GM19395 (cell line): ENCODE measurements around the gene CHPF2.

Experiments used
- ATAC-seq: cut with Tn5 transposase; IDR thresholded peaks from one replicate; pipeline ENCODE4 v1.9.1; 2021; ENCODE audit warnings: mild to moderate bottlenecking, moderate library complexity; ENCODE audit not compliant: unreplicated experiment

The CHPF2 gene

GRCh38 chr7:151245360-151246101 lies 13.2 kb downstream of the CHPF2 start:
- ATAC-seq: no peak

DNA sequence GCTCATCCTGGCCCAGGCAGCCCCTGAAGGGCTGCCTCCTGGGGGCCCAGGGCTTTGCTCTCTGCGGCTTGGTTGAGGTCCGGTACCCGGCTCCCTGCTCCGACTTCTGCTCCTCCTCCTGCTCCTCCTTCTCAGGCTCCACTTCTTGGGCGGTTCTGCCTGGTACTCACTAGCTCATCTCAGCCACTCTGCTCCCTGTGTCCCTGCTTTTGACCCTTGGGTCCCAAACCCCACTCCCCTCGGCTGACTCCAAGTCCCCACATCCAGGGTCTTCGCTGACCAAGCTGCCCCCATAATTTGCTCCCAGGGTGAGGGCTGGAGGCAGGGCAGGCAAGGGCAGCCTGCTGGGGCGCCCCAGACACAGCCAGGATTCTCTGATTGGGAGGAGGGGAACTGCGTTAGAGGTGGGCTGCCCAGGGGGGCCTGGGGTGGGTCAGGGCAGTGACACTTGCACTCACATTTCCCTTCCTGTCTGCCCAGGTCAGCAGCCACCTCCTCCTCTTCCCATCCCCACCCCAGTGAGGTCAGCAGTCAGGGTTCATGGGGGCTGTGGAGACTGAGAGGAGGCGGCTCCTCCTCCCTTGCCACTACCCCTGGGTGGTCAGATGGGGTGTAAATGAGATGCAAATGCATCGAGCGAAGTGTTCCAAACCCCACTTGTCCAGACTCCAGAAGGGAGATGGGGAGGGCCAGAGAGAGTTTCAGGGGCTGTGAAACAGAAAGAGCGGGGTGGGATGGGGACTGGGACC lies 14.0 kb downstream of the CHPF2 start:
- ATAC-seq: no peak

DNA sequence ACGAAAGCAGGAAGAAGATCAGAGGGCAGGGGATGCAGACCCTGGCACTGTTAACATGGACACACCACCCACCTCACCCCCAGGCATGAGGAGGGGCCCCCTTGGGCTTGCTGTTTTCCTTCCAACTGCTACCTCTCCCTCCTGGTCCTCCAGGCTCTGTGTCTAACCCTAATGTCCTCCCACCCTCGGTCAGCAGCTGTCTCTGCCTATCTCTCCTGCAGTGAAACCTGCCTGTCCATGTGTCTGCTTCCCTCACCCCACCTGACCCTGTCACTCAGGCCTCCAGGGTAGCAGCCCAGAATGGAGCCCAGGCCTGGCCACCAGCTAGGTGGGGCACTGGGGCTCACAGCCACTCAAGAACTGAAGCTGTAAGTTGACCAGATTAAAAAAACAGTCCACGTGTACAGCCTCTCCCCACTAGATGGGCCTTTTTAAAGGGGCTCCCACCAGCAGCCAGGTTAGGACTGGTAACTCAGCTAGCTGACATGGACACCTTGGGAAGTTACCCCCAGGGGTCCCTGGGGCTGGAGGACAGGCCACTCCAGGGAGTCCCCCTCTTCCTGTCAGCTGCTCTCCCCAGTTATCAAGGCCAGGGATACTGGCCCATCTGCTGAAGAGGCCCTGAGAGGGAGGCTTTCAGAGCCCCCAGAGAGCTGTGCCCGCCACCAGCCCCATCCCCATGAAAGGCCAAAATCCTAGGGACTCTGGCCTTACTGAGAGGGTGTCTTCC lies 14.7 kb downstream of the CHPF2 start:
- ATAC-seq: no peak

- no peak for ATAC-seq
Observed at GRCh38 chr7:151247611-151248345, 15.5 kb downstream of the CHPF2 start.

DNA sequence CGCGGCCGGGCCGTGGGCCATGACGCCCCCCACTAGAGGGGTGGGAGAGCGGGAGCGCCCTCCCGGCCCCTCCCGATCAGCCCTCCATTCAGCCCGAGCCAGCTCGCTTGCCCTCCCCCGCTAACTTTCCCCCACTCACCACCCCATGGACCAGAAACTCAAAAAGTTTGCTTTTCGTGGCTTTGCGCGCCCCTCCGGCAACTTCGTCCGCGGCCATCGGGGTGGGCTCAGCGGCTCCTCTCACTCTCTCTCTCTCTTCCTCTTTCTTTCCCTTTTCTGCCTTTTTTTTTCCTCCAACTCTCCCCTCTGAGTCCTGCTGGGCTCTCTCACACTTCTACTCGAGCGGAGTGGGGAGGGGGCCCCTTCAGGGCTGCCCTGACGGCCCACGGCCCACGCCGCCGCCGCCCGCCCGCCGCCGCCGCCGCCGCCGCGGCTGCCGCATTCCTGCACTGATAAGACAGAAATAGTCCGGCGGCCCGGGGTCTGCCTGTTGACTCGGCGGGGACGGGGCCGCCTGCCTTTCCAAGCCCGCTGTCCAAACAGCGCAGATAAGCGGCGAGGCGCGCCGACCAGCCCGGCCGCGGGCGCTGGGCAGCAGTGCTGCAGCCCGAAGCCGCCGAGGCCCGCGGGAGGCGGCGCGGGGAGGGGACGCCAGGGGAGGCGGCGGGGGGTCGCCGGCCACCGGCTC lies 16.2 kb downstream of the CHPF2 start, which contains the start of gene SMARCD3:
TSS of gene SMARCD3 (minus strand) at position 349 of the 688 bp plus-strand sequence. CDS start at position 217, 132 bp downstream.
- ATAC-seq: no peak

GRCh38 chr7:151249034-151249731 lies 16.9 kb downstream of the CHPF2 start:
- no peak for ATAC-seq

DNA sequence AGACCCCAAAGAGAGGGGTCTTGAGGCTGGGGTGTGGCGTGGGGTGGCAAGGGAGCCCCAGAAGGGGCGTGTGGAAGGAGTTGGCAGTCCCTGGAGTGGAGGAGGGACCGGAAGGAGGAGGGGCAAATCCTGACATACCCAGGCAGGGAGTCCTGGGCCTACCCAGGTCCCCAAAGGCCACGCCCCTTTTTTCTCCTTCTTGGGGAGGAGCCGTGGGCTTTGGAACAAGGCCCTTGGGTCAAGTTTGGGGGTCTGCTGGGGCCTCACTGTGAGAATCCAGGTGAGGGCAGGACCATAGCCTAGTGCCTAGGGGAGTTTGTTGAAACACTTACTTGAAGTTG lies 17.4 kb downstream of the CHPF2 start:
- no peak for ATAC-seq

DNA sequence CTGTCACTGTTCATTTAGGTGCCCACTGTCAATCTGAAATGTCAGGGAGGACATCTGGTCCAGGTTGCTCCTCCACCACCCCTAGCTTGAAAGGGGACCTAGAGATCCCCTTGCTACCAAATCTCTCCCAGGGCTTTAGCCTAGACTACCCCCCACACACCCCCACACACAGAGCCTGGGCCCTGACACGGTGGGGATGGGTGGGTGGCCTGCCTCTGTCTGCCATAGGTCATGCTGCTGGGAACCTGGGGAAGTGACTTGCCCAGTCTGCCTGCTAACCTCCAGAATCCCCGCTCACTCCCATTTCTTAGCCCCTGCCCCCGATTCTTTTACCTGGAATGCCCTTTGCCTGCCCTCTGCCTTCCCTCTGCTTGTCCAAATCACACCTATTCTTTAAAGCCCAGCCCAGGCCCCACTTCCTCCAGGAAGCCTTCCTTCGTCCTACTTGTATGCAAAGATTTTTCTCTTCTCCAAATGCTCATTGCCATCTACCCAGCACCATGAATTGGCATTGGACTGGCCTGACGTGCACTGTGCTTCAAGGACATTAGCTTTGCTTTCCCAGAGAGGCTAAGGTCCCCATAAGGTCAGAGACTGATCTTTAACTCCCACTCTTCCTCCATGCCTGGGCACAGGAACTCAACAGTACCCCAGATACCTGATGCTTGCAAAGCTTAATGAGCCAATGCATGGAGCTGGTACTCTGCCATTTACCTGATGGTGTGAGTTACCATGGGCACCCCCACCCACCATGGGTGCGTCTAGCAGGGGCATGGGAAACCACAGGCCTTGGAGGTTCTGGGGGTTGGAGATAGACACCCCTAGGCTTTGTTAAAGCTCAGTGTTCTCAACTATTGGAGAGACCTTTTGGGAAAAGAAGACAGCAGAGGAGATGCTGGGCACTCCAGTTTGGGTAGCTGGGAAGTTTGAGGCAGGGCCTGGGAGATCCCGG lies 18.2 kb downstream of the CHPF2 start:
- no peak for ATAC-seq

DNA sequence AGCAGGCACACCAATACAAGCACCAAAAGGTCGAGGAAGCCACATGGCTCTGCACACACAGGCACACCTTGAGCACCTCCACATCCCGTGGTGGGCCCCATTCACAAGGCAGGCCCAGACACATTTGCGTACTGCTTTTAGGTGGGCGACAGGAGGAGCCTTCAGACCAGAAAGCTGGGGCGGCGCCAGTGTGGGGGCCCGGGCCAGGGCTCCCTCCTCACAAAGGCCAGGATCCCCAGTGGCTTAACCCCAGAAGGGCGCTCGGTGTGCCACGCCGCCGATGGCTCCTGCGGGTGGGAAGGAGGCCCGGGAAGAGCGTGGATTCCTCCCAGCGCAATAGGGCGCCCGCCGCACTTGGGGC lies 19.0 kb downstream of the CHPF2 start:
- no peak for ATAC-seq

- ATAC-seq: no peak
Observed at GRCh38 chr7:151251689-151252560, 19.6 kb downstream of the CHPF2 start.

DNA sequence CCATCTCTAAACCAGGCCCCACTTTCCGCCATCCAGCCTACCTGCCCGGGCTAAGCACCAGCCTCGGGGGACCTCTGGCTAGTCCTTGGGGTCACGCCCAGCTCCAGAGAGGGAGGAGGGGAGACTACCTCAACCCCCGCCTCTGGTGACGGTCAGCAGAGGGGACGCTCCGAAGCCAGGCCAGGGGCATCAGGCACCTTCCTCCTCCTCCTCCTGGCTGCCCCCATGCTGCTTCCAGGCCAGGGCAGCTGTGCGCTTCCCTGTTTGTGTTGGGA lies 20.2 kb downstream of the CHPF2 start:
- no peak for ATAC-seq

- ATAC-seq: no peak
Observed at GRCh38 chr7:151252961-151253711, 20.9 kb downstream of the CHPF2 start.

- no peak for ATAC-seq
Observed at GRCh38 chr7:151254316-151254715, 22.0 kb downstream of the CHPF2 start.

GRCh38 chr7:151254851-151255250 lies 22.6 kb downstream of the CHPF2 start:
- no peak for ATAC-seq

GRCh38 chr7:151255390-151255789 lies 23.1 kb downstream of the CHPF2 start:
- no peak for ATAC-seq

- ATAC-seq: no peak
Observed at GRCh38 chr7:151256410-151257045, 24.2 kb downstream of the CHPF2 start.

GRCh38 chr7:151257990-151258389 lies 25.7 kb downstream of the CHPF2 start:
- no peak for ATAC-seq
